ENCODE measurements around the gene CCDC91.

DNA sequence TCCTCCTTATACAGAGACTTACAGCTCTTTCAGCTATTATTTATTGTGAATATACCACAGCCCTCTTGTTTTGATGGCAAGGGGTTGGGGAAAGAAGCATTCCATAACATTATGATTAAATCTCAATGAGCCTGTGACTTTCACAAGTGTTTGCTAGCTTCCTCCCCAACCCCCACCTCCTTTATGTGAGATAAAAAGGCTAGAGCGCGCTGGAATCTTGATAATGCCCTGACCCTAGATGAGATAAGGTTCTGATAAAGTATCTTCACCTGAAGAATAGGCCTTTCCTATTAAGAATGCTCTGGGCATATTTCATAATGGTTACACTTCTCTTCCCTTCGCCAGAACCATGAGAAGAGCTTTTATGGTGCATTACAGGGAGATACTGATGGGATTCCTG lies 236.8 kb downstream of the CCDC91 start:
- TF ChIP-seq, protein P1, sequence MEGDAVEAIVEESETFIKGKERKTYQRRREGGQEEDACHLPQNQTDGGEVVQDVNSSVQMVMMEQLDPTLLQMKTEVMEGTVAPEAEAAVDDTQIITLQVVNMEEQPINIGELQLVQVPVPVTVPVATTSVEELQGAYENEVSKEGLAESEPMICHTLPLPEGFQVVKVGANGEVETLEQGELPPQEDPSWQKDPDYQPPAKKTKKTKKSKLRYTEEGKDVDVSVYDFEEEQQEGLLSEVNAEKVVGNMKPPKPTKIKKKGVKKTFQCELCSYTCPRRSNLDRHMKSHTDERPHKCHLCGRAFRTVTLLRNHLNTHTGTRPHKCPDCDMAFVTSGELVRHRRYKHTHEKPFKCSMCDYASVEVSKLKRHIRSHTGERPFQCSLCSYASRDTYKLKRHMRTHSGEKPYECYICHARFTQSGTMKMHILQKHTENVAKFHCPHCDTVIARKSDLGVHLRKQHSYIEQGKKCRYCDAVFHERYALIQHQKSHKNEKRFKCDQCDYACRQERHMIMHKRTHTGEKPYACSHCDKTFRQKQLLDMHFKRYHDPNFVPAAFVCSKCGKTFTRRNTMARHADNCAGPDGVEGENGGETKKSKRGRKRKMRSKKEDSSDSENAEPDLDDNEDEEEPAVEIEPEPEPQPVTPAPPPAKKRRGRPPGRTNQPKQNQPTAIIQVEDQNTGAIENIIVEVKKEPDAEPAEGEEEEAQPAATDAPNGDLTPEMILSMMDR (tag by site-specific recombination; IDR thresholded peaks at IDR 0.05), result no peak
- TF ChIP-seq ZNF366 (tag by site-specific recombination; conservative IDR thresholded peaks at IDR 0.05) (no peak), ZNF140 (tag by site-specific recombination; IDR thresholded peaks at IDR 0.05) (no peak), ZNF76 (tag by site-specific recombination; IDR thresholded peaks at IDR 0.05; ENCODE audit: borderline replicate concordance, low read depth) (no peak), SETDB1 (IDR thresholded peaks at IDR 0.05; ENCODE audit: insufficient read length, low read length) (no peak), ZNF274 (IDR thresholded peaks at IDR 0.05; ENCODE audit: low read length) (no peak), ZNF274 (tag by site-specific recombination; IDR thresholded peaks at IDR 0.05; ENCODE audit: borderline replicate concordance) (no peak), ZBTB8A (tag by site-specific recombination; IDR thresholded peaks at IDR 0.05) (no peak), ZNF660 (tag by site-specific recombination; IDR thresholded peaks at IDR 0.05) (no peak)
- TF ChIP-seq, protein P2, sequence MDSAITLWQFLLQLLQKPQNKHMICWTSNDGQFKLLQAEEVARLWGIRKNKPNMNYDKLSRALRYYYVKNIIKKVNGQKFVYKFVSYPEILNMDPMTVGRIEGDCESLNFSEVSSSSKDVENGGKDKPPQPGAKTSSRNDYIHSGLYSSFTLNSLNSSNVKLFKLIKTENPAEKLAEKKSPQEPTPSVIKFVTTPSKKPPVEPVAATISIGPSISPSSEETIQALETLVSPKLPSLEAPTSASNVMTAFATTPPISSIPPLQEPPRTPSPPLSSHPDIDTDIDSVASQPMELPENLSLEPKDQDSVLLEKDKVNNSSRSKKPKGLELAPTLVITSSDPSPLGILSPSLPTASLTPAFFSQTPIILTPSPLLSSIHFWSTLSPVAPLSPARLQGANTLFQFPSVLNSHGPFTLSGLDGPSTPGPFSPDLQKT (IDR thresholded peaks at IDR 0.05; ENCODE audit: borderline replicate concordance, low read depth, low read length), result no peak
- TF ChIP-seq, protein P3, sequence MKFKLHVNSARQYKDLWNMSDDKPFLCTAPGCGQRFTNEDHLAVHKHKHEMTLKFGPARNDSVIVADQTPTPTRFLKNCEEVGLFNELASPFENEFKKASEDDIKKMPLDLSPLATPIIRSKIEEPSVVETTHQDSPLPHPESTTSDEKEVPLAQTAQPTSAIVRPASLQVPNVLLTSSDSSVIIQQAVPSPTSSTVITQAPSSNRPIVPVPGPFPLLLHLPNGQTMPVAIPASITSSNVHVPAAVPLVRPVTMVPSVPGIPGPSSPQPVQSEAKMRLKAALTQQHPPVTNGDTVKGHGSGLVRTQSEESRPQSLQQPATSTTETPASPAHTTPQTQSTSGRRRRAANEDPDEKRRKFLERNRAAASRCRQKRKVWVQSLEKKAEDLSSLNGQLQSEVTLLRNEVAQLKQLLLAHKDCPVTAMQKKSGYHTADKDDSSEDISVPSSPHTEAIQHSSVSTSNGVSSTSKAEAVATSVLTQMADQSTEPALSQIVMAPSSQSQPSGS (tag by site-specific recombination; IDR thresholded peaks at IDR 0.05; ENCODE audit: low read depth), result no peak
- TF ChIP-seq, protein P4, sequence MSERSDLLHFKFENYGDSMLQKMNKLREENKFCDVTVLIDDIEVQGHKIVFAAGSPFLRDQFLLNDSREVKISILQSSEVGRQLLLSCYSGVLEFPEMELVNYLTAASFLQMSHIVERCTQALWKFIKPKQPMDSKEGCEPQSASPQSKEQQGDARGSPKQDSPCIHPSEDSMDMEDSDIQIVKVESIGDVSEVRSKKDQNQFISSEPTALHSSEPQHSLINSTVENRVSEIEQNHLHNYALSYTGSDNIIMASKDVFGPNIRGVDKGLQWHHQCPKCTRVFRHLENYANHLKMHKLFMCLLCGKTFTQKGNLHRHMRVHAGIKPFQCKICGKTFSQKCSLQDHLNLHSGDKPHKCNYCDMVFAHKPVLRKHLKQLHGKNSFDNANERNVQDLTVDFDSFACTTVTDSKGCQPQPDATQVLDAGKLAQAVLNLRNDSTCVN (tag by site-specific recombination; optimal IDR thresholded peaks at IDR 0.05), result no peak
- TF ChIP-seq, protein P5, sequence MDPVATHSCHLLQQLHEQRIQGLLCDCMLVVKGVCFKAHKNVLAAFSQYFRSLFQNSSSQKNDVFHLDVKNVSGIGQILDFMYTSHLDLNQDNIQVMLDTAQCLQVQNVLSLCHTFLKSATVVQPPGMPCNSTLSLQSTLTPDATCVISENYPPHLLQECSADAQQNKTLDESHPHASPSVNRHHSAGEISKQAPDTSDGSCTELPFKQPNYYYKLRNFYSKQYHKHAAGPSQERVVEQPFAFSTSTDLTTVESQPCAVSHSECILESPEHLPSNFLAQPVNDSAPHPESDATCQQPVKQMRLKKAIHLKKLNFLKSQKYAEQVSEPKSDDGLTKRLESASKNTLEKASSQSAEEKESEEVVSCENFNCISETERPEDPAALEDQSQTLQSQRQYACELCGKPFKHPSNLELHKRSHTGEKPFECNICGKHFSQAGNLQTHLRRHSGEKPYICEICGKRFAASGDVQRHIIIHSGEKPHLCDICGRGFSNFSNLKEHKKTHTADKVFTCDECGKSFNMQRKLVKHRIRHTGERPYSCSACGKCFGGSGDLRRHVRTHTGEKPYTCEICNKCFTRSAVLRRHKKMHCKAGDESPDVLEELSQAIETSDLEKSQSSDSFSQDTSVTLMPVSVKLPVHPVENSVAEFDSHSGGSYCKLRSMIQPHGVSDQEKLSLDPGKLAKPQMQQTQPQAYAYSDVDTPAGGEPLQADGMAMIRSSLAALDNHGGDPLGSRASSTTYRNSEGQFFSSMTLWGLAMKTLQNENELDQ (tag by site-specific recombination; IDR thresholded peaks at IDR 0.05; ENCODE audit: low read depth), result no peak

All from HEK293 (cell line).